GM12801 (cell line): Measurements from ENCODE around the gene ABCA2.

ENCODE experiments used
- CTCF ChIP-seq: IDR thresholded peaks from one replicate; pipeline ENCODE4 v1.5.1; 2011; ENCODE audit warnings: control low read depth; ENCODE audit not compliant: insufficient read length; ENCODE audit errors: extremely low read depth

ABCA2 gene

GRCh38 chr9:137015976-137016375 is 12.1 kb downstream of the ABCA2 start:
- no peak for TF ChIP-seq CTCF

- TF ChIP-seq CTCF = no peak
Observed at GRCh38 chr9:137015540-137015930, 12.5 kb downstream of the ABCA2 start.

GRCh38 chr9:137014776-137015539 is 13.1 kb downstream of the ABCA2 start:
- TF ChIP-seq CTCF = no peak

- TF ChIP-seq CTCF = no peak
Observed at GRCh38 chr9:137014166-137014565, 13.9 kb downstream of the ABCA2 start.

GRCh38 chr9:137013571-137013940 is 14.5 kb downstream of the ABCA2 start:
- TF ChIP-seq CTCF = no peak

- TF ChIP-seq CTCF = no peak
Observed at GRCh38 chr9:137012694-137013570, 15.1 kb downstream of the ABCA2 start.

GRCh38 chr9:137011907-137012675 is 15.9 kb downstream of the ABCA2 start:
- TF ChIP-seq CTCF = no peak
